AG09309 (cell line): ENCODE measurements around the gene OR2K2.
"Not testable (repeated sequence)": the region's sequence is repeated elsewhere in the genome, so short reads cannot be mapped to it uniquely, and the experiment has no call there.

Experiments
- DNase-seq: peaks from one replicate; pipeline ENCODE4 v3.0.0-alpha.2; 2010; ENCODE audit warnings: low read depth
- H3K4me3 ChIP-seq: 2 replicates; pipeline ENCODE4 v1.5.1; 2011; ENCODE audit warnings: mild to moderate bottlenecking, low read depth, low read length, moderate library complexity; ENCODE audit not compliant: control insufficient read depth
- CTCF ChIP-seq: IDR thresholded peaks from 2 replicates; pipeline ENCODE4 v1.5.1; 2011; ENCODE audit warnings: mild to moderate bottlenecking, low read depth, low read length, inconsistent platforms; ENCODE audit not compliant: insufficient read depth, control insufficient read depth; ENCODE audit errors: missing control alignments

The OR2K2 gene

GRCh38 chr9:111320631-111321030 is 9.4 kb downstream of the OR2K2 start:
- no peak overlapping the region for H3K4me3 ChIP-seq
- no peak for DNase-seq
- TF ChIP-seq CTCF: no peak

- peak; percentile 8 for DNase-seq
- no peak overlapping the region for H3K4me3 ChIP-seq
- no peak for TF ChIP-seq CTCF
Measured at GRCh38 chr9:111316796-111317195, 13.2 kb downstream of the OR2K2 start.

- no peak for TF ChIP-seq CTCF
- DNase-seq: no peak
- no peak overlapping the region for H3K4me3 ChIP-seq
Measured at GRCh38 chr9:111305914-111306313, 24.1 kb downstream of the OR2K2 start.

- not testable (repeated sequence) for DNase-seq, H3K4me3 ChIP-seq
Measured at GRCh38 chr9:111304000-111304399, 26.0 kb downstream of the OR2K2 start.

- peak; percentile 59 for DNase-seq
- H3K4me3 ChIP-seq: no peak overlapping the region
- TF ChIP-seq CTCF: no peak
Measured at GRCh38 chr9:111301195-111301594, 28.8 kb downstream of the OR2K2 start.

- no peak for TF ChIP-seq CTCF
Measured at GRCh38 chr9:111300140-111300735, 29.8 kb downstream of the OR2K2 start.

GRCh38 chr9:111299599-111299966 is 30.4 kb downstream of the OR2K2 start:
- not testable (repeated sequence) for DNase-seq, H3K4me3 ChIP-seq

More at GRCh38 chr9:111300140-111300735, 29.8 kb downstream of the OR2K2 start:
- no peak for DNase-seq
- no peak overlapping the region for H3K4me3 ChIP-seq

GRCh38 chr9:111298731-111299598 is 31.1 kb downstream of the OR2K2 start:
- TF ChIP-seq CTCF: peak; percentile 66
- no peak overlapping the region for H3K4me3 ChIP-seq
- DNase-seq: peak; percentile 55
